Measurements from ENCODE around the gene RHOBTB3. TPM values are rescaled to one million over a fixed set of nuclear protein-coding genes. Genes with fewer than 3 reads are reported as not detected.

Gene RHOBTB3
- total RNA-seq, 1 experiment from 2014 or later: 84.3 TPM

- H3K4me1 ChIP-seq (ENCODE audit: control insufficient read depth in 1 of 2, insufficient read depth in 2 of 2, low read length in 2 of 2): peaks cover 6 to 8% of the 10 kb centered on the region in 2 experiments; a peak in 3 of 4 replicates
- no peaks in the 10 kb centered on the region for H4K20me1 ChIP-seq (ENCODE audit: insufficient read depth)
- BruUV-seq (replicated peaks): no TSS peak
- no peaks in the 10 kb centered on the region for H3K9me3 ChIP-seq (ENCODE audit: control insufficient read depth in 1 of 2, insufficient read depth in 1 of 2, low read depth in 1 of 2, low read length in 2 of 2)
- H3K4me2 ChIP-seq (ENCODE audit: low read length): peak overlapping the region; percentile 13; the same call in 1 of the 2 replicates
- no peak overlapping the region for H3K27ac ChIP-seq (ENCODE audit: low read depth, low read length)
- H3K9me2 ChIP-seq (ENCODE audit: insufficient read depth): no peaks in the 10 kb centered on the region
- no peak overlapping the region for H3K4me3 ChIP-seq (replicated peaks in 1 of 2; ENCODE audit: low read depth in 1 of 2, low read length in 2 of 2)
- no peaks in the 10 kb centered on the region for H3K27me3 ChIP-seq (ENCODE audit: insufficient read depth, low read length)
- no peak overlapping the region for H2AFZ ChIP-seq (ENCODE audit: low read depth, low read length, poor library complexity, severe bottlenecking)
- ChIA-PET POLR2A (no interaction called here), CTCF (interaction anchor here (1.0 kb wide), 1 partner anchor 8 kb away, joined by 3 read pairs; no protein-coding TSS in a partner anchor), RAD21 (ENCODE audit: low non-redundant PET in 1 of 2, low total read pairs in 2 of 2, uncharacterized antibody in 2 of 2, unreplicated experiment in 2 of 2) (no interaction called here)
- H3K9ac ChIP-seq (ENCODE audit: low read length): no peak overlapping the region
- intact Hi-C loops (cut with micrococcal nuclease): no loop called here
- no peak for DNase-seq (ENCODE audit: low read depth, low spot score)
- no peak for ATAC-seq
- no peak for TF ChIP-seq REST (IDR thresholded peaks at IDR 0.05; ENCODE audit: low read depth)
- TF ChIP-seq EZH2 (IDR thresholded peaks at IDR 0.05): no peak
- no peak for TF ChIP-seq EGR1 (IDR thresholded peaks at IDR 0.05; ENCODE audit: low read depth)
- TF ChIP-seq EZH2phosphoT487 (IDR thresholded peaks at IDR 0.05; ENCODE audit: borderline replicate concordance): no peak
- TF ChIP-seq SP1 (IDR thresholded peaks at IDR 0.05; ENCODE audit: low read depth): no peak
- no peak for TF ChIP-seq CBX3 (IDR thresholded peaks at IDR 0.05; ENCODE audit: low read depth)
- no peak for TF ChIP-seq ZNF274 (IDR thresholded peaks at IDR 0.05; ENCODE audit: low read depth, low read length)
- no peak for TF ChIP-seq ATF3 (IDR thresholded peaks at IDR 0.05)
- no peak for TF ChIP-seq TCF7L2 (IDR thresholded peaks at IDR 0.05; ENCODE audit: borderline replicate concordance, extremely low read depth, insufficient read depth, insufficient read length)
- no peak for TF ChIP-seq RAD21 (IDR thresholded peaks at IDR 0.05; ENCODE audit: low read depth)
- no peak for TF ChIP-seq CEBPB (IDR thresholded peaks at IDR 0.05; ENCODE audit: low read depth)
- no peak for TF ChIP-seq ZBTB33 (IDR thresholded peaks at IDR 0.05; ENCODE audit: extremely low read depth, insufficient replicate concordance, low read length)
- TF ChIP-seq POLR2A (IDR thresholded peaks at IDR 0.05; ENCODE audit: borderline replicate concordance, extremely low read depth, insufficient read depth, insufficient read length): no peak
- H3K79me2 ChIP-seq (ENCODE audit: insufficient read depth, low read length): no peaks in the 10 kb centered on the region
- H3K36me3 ChIP-seq (ENCODE audit: control insufficient read depth in 1 of 2, insufficient read depth in 2 of 2, low read length in 2 of 2): peaks cover 3% of the 10 kb centered on the region in 2 experiments; a peak in 1 of 4 replicates
Observed at GRCh38 chr5:95773335-95774059, 42.4 kb downstream of the RHOBTB3 start.
